Astrocyte (in vitro differentiated cells and primary cell): Measurements from ENCODE around the gene DAP3.

Source experiments
- EZH2 ChIP-seq: IDR thresholded peaks from 2 replicates; pipeline ENCODE4 v1.6.1; 2012; ENCODE audit warnings: mild to moderate bottlenecking, low read length, inconsistent platforms; ENCODE audit not compliant: insufficient read depth
- TF ChIP-seq, protein P1 (sequence below): IDR thresholded peaks from 2 replicates; pipeline ENCODE4 v1.5.1; 2011; ENCODE audit warnings: low read depth, mild to moderate bottlenecking, inconsistent platforms, low read length, moderate library complexity; ENCODE audit not compliant: insufficient read depth

DNA sequence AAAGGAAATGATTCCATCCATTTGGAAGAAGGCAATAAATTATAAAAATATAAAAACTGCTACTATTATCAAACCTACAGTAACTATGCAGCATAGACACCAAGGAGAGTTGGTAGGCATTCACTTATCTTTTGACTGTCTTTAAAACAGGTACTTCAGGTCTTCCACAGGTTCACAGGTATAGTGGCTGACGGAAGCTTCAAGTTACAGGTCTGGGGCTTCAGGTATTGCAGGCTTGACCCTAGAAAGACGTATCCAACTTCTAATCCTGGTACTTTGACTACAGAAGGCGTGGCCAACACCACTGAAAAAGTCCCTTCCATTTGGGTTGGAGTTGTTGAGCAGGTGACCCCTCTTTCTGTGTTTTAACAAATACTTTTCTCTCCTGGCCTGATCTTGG is 35.9 kb upstream of the DAP3 start:
- TF ChIP-seq, protein P1, sequence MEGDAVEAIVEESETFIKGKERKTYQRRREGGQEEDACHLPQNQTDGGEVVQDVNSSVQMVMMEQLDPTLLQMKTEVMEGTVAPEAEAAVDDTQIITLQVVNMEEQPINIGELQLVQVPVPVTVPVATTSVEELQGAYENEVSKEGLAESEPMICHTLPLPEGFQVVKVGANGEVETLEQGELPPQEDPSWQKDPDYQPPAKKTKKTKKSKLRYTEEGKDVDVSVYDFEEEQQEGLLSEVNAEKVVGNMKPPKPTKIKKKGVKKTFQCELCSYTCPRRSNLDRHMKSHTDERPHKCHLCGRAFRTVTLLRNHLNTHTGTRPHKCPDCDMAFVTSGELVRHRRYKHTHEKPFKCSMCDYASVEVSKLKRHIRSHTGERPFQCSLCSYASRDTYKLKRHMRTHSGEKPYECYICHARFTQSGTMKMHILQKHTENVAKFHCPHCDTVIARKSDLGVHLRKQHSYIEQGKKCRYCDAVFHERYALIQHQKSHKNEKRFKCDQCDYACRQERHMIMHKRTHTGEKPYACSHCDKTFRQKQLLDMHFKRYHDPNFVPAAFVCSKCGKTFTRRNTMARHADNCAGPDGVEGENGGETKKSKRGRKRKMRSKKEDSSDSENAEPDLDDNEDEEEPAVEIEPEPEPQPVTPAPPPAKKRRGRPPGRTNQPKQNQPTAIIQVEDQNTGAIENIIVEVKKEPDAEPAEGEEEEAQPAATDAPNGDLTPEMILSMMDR: no peak
- no peak for TF ChIP-seq EZH2
